ENCODE measurements around the gene ZNF516.
A peak's percentile ranks its signal among the peaks of the same experiment; 100 is the strongest.

ZNF516 gene

DNA sequence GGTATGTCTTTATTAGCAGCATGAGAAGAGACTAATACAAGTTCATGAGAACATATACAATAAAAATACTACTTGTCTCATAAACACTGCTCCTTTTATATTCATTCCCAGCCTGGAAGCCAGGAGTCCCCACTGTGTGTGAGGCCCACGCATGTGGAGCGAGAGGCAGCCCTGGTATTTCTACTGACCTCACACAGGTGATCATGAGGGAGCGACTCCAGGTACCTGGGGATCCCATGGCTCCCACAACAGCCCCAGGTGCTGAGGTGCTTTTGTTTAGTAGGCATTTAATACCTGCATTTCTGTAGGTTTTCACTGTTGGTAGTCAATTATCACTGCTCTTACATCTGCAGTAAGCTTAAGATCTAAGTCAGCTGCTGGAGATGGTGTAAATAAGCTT, 75.2 kb downstream of the ZNF516 start:
- no peak for DNase-seq

DNA sequence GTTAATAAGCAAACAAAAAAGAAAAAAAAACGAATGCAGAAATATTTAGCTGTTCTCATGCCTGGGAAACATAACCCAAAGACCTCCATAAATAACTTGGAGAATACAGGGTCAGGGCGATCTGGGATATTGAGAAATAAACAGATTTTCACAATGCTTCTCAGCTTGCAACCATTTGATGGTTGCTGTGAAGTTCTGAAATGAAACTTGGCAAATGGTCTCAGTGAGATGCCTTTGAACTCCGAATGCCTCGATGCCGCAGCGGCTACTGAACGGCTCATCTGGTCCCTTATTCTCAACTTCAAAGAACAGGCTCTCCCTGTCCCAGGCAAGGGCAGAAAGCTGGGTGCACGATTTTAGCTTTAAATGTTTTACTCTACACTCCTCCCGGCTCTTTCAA, 78.1 kb downstream of the ZNF516 start:
- no peak for DNase-seq

DNA sequence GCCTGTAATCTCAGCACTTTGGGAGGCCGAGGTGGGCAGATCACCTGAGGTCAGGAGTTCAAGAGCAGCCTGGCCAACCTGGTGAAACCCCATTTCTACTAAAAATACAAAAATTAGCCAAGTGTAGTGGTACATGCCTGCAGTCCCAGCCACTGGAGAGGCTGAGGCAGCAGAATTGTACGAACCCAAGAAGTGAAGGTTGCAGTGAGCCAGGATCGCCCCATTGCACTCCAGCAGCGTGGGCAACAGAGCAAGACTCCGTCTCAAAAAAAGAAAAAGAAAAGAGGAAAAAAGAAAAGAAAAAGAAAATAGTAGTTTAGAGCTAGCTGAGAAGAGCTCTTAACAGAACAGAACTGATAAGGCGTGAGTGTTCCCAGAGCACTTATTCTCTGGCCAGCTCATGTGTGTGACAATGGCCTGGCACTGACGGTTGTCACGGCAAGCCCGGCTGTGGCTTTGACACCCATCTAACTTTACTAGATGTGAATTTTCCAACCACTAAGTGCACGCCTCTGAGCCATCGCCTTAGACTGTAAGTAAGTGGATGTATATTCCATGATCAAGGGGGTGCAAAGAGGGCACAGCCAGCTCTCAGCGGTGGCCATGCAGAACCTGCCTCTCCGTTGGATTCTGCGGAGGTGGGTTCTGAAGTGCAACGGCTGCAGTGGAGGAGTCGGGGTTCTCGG, 80.0 kb downstream of the ZNF516 start:
- DNase-seq = no peak

DNA sequence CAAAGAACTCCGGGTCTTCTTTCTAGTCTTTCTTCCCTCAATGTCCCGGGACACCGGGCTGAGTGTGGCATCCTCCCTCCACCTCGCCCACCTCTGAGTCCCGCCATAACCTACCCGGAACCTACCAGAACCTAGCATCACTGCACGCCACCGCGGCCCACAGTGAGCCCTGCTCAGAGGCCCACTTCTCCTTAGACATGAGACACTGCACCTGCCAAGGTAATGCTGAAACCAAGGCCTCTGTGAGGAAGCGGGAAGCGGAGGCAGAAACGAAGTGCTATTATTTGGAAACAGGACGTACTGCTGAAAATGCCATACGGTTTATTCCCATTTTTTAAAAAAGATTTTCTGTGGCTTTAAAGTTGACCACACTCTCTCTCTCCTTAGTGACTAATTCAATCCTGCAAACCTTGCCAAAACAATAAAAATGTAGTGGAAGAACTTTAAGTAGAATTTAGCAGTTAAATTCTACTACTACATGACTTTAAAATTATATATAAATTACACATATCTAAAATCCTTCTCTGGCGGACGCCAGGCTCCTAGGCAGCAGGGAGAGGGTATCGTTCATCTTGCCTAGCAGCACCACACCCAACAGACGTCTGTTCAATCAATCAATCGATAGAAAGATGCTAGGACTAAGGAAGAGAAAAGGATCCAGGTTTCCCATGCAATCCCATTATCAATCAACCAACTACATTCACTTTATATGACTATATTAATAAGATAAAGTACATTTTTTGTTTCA, 82.0 kb downstream of the ZNF516 start:
- no peak for DNase-seq

DNA sequence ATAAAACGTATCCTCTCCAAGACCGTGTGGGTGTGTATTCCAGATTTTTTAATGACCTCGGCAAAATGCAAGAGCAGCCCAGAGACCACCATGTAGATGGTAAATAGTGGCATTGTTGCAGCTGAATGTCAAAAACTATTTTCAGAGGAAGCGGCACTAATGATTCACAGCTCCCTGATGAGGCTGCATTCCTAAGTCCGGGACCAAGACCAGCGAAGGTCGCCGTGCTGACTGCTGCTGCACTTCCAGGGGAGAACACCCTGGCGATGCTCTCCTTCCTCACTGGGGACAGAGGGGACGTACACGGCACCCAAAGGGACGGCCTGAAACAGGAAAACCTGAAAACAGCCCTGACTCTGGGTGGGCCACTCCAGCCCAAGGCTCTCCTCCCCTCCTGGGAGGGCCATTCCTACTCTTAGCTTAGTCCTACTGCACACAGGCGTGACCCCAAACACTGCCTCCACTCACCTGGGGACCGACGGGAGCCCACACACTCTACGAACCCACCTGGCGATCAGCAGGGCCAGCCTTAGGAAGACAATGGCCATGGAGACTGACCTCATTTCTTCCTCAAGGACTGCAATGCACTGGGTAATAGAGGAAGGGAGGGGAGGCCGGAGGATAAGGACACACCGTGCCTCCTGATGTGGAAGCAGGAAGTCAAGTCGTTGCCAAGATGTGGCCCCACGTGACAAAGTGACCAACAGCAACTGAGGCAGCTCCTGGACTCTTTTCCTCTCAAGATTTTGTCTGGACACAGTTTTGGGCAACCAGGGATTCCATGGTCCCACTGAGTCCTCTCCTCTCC, 82.8 kb downstream of the ZNF516 start:
- no peak for DNase-seq

DNA sequence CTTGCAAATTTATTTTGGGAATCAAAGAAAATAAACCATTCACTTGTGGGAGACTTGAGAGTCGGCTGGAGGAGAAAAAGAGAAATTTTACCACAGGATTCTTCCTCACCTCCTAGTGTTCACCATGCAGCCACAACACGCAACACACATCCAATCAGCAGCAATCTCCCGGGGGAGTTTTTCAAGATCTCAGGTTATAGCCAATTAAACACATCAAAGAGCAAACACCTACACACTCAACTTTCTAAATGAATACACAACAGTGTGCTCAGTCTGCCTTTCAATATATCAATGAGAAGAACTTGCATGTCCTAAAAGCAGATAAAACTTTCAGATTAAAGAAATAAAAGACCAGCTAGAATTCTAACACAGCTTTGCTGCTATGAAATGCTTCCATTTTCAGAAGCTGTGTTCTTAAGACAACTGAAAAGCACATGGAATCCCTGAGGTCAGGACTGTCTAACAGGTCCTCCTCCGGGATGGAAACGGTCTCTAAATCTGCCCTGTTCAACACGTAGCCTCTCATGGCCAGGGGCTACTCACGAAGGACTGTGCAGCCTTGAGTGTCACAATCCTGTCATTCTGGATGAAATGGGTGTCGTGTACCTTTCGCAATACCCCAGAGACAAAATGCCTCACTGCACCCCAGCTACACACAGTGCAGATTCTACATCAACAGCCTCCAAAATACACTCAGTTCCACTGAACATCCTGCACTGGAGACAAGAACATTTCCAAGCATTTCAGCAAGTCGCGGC, 84.2 kb downstream of the ZNF516 start:
- DNase-seq = no peak

DNA sequence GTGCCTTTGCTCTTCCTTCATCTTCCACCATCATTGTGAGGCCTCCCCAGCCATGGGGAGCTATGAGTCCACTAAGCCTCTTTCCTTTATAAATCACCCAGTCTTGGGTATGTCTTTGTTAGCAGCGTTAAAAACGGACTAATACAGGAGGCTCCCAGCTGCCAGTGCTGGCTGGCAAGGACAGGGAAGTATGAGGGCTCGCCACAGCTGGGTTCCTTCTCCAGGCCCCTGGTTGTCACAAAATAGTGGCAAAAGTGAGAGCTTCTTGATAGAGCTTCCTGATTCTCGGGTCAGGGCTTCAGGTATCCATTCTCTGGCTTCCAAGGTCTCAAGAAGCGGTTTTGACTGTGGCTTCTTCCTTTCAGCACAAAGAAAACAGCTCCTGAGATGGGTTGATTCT, 85.0 kb downstream of the ZNF516 start:
- no peak for DNase-seq

DNA sequence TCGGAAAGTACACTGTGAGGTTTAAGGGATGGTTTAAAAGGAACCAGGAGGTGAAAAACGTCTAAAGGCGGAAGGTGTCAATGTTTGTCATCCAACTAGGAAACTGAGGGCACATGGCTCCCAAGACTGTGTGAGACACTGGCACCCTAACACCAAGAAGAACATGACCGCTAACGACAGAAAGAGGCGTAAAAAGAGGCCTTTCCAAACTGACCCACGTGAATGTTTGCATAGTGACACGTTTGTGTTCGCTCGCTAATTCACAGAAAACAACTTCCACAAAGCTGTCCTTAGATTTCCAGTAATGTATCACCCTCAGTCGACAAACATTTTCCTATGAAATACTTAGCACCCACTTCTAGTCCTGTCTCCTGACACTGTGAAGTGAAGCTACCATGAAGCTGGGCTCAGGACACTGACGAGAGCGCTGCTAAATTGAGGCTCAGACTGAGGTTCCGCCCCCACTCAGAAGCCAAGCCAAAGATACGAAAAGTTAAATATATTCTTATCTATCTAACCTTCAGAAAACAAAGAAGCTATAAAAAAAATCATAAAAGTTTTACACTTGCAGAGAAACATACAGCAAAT, 86.5 kb downstream of the ZNF516 start:
- DNase-seq = no peak

DNA sequence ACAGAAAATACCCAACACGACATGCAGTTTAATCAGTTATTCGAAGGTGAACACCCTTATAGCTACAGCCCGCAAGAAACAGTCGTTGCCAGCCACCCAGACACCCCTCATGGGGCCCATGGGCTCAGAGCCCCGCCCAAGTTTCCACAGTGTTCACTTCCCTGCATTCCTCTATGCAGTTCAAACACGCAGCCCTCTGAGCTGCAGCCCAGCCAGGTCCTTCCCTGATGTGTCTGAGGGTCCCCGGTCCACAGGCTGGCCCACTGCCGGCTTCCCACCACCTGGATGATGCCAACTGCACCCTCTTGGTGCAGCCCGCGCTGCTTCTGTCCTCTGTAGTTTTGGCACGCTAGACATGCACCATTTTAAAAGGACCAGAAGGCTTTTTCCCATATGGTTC, 87.4 kb downstream of the ZNF516 start:
- no peak for DNase-seq

DNA sequence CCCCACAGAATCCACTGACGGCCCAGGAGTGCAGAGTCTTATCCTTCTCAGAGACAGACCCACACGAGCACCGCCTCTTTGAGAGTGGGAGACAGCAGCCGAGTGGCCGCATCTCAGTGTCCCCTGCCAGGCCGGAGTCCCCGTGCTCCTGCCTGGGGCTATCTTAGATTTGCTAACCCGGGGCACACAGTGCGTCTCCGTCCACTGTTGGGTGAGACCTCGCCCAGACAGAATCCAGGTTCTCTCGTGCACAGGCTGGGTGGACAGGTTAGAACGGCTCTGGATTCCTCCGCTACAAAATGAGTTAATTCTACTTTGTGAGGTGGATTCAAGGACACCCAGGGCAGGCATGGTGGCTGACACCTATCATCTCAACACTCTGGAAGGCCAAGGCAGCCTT, 88.3 kb downstream of the ZNF516 start:
- DNase-seq = no peak

DNA sequence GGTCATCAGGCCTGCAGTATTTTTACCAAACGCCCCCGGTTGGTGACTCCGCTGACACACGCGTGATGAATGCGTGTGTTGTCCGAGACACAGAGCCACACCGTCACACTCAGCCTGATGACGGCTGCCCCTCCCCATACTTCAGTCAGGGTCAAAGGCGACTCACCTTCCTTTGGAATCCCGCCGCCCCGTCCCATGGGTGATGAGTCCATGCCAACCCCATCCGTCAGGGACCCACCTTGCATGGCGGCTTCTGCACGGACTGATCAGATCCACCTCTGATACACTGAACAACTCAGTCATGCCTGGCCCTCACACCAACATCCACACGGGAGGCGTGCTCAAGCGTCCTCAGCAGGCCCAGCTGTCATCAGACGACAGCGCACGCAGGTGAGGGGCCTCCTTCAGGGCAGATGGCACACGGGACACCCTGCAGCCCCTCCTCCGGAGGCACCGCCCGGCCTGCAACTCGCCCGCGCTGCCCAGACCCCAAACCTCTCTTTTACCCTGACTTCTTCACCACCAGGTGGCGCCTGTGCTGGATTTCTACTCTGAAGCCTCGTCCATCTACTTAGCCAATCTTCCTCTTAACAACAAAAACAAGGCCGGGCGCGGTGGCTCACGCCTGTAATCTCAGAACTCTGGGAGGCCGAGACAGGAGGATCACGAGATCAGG, 89.2 kb downstream of the ZNF516 start:
- DNase-seq = peak; percentile 68

DNA sequence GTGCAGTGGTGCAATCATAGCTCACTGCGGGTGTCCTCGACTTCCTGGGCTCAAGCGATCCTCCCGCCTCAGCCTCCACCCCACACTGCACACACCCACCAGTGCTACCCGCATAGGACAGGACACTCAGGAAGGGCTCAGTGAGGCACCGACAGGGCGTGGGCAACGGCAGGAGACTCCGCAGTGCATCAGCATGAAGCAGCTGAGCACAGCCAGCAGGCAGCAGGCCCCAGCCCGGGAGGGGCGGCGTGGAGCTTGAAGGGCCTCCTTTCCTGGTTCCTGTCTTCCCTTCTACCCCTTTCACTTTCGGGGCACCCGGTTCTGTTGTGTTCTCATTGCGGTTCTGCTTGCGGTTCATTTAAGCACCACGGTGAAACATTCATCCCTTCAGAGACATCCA, 89.8 kb downstream of the ZNF516 start:
- DNase-seq = no peak

DNA sequence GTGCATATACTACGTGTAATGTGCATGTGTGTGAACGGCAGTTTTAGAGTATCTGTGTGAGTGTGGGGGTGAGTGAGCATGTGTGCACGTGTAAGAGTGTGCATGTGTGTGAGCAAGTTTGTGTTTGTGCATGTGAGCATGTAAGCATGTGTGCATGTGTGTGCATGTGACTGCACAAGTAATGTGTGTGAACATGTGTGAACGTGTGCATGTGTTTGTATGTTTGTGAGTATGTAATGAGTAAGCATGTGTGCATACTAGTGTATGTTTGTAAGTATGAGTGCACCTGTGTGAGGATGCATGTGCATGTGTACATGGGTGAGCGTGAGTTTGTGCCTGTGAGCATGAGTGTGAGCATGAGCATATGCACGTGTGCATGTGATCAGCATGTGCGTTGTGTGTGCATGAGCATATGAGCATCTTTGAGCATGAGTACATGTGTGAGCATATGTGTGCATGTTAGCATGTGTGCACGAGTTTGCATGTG, 90.7 kb downstream of the ZNF516 start:
- no peak for DNase-seq

DNA sequence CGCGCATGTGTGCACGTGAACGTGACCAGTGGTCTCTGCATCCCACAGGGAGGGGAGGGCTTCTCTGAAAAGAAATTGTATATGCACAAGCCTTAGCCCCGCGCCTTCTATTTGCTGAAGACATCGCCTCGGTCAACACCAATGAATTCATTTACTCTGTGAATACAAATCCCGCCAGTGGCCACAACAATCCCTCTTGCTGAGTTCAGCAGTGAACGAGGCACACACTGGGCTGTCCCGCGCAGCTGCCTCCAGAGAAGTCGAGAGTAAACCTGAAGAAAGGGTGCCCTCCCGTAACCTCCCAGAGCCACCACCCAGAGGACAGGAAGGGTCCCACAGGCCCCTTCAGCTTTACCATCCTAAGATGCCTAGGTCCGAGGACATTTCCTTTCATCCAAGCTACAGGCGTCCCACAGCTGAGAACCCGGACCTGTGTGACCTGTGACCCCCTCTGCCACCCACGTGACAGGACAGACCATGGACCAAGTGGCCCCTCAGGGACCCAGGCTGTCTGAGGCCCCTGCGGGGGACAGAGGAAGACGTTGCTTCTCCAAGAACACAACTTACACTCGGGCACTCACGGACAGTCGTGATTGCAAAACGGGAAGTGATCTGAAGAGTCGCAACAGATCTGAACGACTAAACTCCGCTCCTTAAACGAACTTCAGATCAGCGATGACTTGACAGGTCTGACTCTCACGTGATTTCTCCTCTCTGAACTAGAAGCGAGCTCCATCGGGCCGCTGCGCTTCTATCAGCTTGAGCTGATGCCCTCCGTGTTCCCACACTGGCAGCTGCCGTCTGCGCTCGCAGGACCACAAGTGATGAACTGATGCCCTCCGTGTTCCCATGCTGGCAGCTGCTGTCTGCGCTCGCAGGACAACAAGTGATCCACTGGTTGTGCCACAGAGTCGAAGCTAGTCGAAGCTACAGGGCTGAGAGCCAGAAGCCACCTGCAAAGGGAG, 92.7 kb downstream of the ZNF516 start:
- no peak for DNase-seq

DNA sequence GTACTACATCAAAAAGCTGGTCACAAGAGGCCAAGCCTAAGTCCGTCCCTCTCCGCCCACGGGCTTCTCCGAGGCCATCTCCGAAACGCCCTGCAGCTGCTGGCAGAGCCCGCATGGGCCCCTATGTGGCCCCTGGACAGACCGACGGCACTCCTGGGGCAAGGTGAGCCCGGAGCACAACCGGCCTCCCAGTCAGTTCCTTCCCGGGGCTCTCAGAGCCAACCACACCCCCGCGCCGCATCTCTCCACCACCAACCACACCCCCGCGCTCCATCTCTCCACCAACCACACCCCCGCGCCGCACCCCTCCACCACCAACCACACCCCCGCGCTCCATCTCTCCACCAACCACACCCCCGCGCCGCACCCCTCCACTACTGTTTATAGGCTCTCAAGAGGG, 93.5 kb downstream of the ZNF516 start:
- no peak for DNase-seq

DNA sequence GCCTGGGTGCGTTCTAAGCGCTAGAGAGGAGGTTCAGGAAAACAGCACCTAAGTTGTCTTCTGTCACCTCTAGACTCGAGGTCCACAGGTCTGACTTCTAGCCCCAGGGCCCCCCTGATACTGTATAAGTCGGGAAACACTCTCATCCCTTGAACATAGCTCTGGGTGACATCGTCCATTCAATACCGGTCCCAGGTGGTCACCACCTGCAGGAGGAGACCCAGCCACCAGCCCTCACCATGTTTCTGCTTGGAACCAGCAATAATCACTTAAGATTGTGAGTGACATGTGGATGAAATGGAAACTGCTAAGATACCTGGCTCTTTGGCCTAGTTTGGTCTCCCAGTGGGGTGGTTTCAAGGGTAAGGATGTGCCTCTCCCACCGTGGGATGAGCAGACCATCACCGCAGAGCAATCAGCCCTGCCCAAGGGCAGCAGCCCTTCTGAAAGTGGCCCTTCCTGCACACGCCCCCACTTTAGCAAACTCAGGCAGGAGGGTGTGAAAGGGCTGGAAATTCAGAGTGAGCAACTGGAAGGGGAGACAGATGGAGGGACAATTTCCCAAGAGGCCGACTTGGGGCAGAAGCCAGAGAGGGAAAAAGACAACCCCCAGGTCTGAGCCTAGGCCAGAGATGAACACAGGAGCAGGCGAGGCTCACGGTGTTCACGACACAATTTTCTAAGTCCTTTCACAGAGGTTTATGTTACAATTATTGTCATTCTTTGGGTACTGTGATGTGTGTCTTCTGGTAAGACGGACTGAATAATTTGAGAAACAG, 95.2 kb downstream of the ZNF516 start:
- DNase-seq = no peak

DNA sequence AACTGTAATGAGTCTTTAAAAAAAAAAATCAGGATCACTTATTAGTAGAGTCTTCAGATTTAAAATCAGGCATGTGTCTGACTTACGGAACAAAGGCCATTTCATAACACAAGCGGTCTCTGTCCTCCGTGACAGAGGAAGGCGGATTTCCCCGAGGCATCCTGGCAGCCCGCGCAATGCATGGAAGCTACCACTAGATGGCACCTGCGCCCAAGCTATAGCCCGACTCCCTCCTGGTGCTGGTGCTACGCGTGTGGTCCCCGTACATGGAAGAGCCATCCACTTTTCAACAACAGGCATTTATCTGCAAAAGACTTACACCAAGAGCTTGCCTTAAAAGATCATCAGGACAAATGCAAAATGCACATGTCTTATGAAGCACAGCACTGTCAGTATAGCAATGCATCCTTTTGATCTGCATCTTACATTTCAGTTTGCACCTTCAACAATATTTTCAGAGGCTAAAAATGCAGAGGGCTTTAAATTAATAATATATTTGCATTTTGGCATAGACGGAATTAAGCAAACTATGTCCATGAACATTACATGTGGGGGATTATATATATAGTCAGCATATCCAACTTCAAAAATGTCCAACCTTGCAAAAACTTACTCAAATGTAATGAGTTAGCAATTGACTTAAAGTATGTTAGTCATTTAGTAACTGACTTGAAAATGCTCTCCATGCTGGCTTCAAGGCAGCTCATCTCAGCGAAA, 96.0 kb downstream of the ZNF516 start:
- DNase-seq = peak; percentile 80

DNA sequence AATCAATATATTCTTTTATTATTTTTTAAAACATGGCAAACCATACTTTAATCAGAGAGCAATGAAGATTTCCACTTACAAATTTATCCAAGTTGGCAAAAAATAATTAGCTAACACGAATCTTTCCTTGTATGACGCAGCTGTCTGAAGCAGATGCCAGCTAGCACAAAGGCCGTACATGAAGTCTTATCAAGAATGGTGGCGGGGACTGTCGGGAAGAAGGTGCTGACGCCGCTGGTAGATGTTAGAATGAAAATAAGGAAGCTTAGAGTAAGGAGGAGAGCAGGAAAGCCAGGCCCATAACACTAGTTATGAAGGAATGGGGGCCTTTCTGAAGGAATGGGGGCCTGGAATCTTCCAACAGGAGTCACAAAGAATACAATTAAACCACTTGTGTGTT, 96.7 kb downstream of the ZNF516 start:
- no peak for DNase-seq

DNA sequence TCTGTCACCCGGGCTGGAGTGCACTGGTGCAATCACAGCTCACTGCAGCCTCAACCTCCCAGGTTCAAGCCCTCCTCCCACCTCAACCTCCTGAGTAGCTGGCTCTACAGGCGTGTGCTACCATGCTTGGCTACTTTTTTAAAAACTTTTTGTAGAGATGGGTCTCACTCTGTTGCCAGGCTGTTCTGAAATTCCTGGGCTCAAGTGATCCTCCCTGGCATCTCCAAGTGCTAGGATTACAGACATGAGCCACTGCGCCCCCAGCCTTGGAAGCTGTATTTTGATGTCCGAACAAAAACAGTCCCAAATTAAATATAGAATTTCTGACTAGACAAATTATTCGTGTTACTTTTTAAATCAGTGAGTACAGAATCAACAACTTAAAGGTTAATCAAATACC, 97.4 kb downstream of the ZNF516 start:
- no peak for DNase-seq

Measured in activated CD8-positive, alpha-beta memory T cell treated with anti-CD3 and anti-CD28 coated beads, Interleukin-2, amount 50 U/mL, for 4 hours (primary cell).